Measurements from ENCODE around the gene PFDN2.

The PFDN2 gene

DNA sequence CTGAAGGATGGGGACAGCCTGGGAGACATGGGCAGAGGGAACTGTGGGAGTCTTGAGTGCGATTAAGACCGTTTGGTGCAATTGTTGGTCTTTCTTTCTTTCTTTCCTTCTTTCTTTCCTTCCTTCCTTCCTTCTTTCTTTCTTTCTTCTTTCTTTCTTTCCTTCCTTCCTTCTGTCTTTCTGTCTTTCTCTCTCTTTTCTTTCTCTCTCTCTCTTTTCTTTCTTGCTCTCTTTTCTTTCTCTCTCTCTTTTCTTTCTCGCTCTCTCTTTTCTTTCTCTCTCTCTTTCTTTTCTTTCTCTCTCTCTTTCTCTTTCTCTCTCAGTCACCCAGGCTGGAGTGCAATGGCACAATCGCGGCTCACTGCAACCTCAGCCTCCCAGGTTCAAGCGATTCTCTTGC lies 22.6 kb downstream of the PFDN2 start:
- H3K4ac ChIP-seq (ENCODE audit: low read depth in 1 of 2, low read length in 2 of 2) = no peak overlapping the region
- no peak overlapping the region for H3K27ac ChIP-seq (ENCODE audit: low read length, poor library complexity, severe bottlenecking)
- no peak overlapping the region for H3K4me2 ChIP-seq (ENCODE audit: low read length, poor library complexity, severe bottlenecking)
- H3K9ac ChIP-seq (ENCODE audit: low read length) = no peak overlapping the region
- peaks cover 3 to 8% of the 10 kb centered on the region in 2 experiments for H3K36me3 ChIP-seq (ENCODE audit: control insufficient read depth in 1 of 2, insufficient read depth in 2 of 2, low read depth in 1 of 2, low read length in 2 of 2)
- no peak overlapping the region for H3K14ac ChIP-seq (ENCODE audit: low read length in 2 of 2)
- no peak for DNase-seq
- no peak overlapping the region for H2BK15ac ChIP-seq (ENCODE audit: low read depth, poor library complexity, severe bottlenecking)
- H3K4me3 ChIP-seq (ENCODE audit: insufficient read depth in 1 of 2, low read depth in 1 of 2, low read length in 2 of 2) = no peak overlapping the region
- H4K8ac ChIP-seq (ENCODE audit: low read length) = no peak overlapping the region
- peaks cover 13% of the 10 kb centered on the region for H3K4me1 ChIP-seq (ENCODE audit: control insufficient read depth, insufficient read depth, low read depth, low read length)
- H3K23ac ChIP-seq (ENCODE audit: low read length in 2 of 2) = no peak overlapping the region
- no peak overlapping the region for H2AK5ac ChIP-seq (ENCODE audit: low read length, severe bottlenecking)
- no peaks in the 10 kb centered on the region for H3K79me1 ChIP-seq (replicated peaks; ENCODE audit: low read length, poor library complexity, severe bottlenecking)
- H4K91ac ChIP-seq (ENCODE audit: low read length) = no peak overlapping the region
- no peak overlapping the region for H3K18ac ChIP-seq (ENCODE audit: low read depth in 1 of 2, low read length in 2 of 2)
- no peak overlapping the region for H2AFZ ChIP-seq (ENCODE audit: low read depth, low read length)
- no peak overlapping the region for H2BK120ac ChIP-seq (ENCODE audit: low read depth, low read length)
- H3K27me3 ChIP-seq (ENCODE audit: control insufficient read depth in 1 of 2, insufficient read depth in 1 of 2, low read length in 2 of 2) = no peaks in the 10 kb centered on the region
- H3K9me3 ChIP-seq (ENCODE audit: control insufficient read depth, low read length) = no peaks in the 10 kb centered on the region
- no peak overlapping the region for H2BK5ac ChIP-seq (ENCODE audit: low read depth, low read length, poor library complexity, severe bottlenecking)
- H2BK12ac ChIP-seq (ENCODE audit: low read length in 2 of 2) = no peak overlapping the region
- WGBS = 92% methylated on average over 6 of the region's 6 CpGs

DNA sequence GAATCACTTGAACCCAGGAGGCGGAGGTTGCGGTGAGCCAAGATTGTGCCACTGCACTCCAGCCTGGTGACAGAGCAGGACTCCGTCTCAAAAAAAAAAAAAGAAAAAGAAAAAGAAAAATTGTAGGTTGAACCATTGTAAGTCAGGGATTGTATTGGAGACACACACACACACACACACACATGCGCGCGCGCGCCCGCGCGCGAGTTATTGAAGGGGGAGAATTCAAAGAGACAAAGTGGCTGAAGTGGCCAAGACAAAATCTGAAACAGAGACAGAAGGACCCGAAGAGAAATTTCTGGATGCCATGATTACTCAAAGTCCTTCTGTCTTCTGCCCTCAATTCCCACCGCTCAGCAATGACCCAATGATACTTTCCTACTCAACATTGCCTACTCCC lies 23.4 kb downstream of the PFDN2 start:
- H2BK15ac ChIP-seq (ENCODE audit: low read depth, poor library complexity, severe bottlenecking) = no peak overlapping the region
- H3K27ac ChIP-seq (ENCODE audit: low read length, poor library complexity, severe bottlenecking) = no peak overlapping the region
- peaks cover 0 to 2% of the 10 kb centered on the region in 2 experiments for H3K36me3 ChIP-seq (ENCODE audit: control insufficient read depth in 1 of 2, insufficient read depth in 2 of 2, low read depth in 1 of 2, low read length in 2 of 2)
- no peak for DNase-seq
- no peak overlapping the region for H3K9ac ChIP-seq (ENCODE audit: low read length)
- no peak overlapping the region for H2AFZ ChIP-seq (ENCODE audit: low read depth, low read length)
- no peaks in the 10 kb centered on the region for H3K27me3 ChIP-seq (ENCODE audit: control insufficient read depth in 1 of 2, insufficient read depth in 1 of 2, low read length in 2 of 2)
- no peak overlapping the region for H4K8ac ChIP-seq (ENCODE audit: low read length)
- no peak overlapping the region for H3K14ac ChIP-seq (ENCODE audit: low read length in 2 of 2)
- no peak overlapping the region for H4K91ac ChIP-seq (ENCODE audit: low read length)
- H3K18ac ChIP-seq (ENCODE audit: low read depth in 1 of 2, low read length in 2 of 2) = no peak overlapping the region
- no peaks in the 10 kb centered on the region for H3K79me1 ChIP-seq (replicated peaks; ENCODE audit: low read length, poor library complexity, severe bottlenecking)
- H2BK12ac ChIP-seq (ENCODE audit: low read length in 2 of 2) = no peak overlapping the region
- no peak overlapping the region for H3K23ac ChIP-seq (ENCODE audit: low read length in 2 of 2)
- H3K4me1 ChIP-seq (ENCODE audit: control insufficient read depth, insufficient read depth, low read depth, low read length) = peaks cover 13% of the 10 kb centered on the region
- H2BK5ac ChIP-seq (ENCODE audit: low read depth, low read length, poor library complexity, severe bottlenecking) = no peak overlapping the region
- H3K4me3 ChIP-seq (ENCODE audit: insufficient read depth in 1 of 2, low read depth in 1 of 2, low read length in 2 of 2) = no peak overlapping the region
- H3K9me3 ChIP-seq (ENCODE audit: control insufficient read depth, low read length) = no peaks in the 10 kb centered on the region
- WGBS = 95% methylated on average over 4 of the region's 14 CpGs
- no peak overlapping the region for H3K4ac ChIP-seq (ENCODE audit: low read depth in 1 of 2, low read length in 2 of 2)
- H2BK120ac ChIP-seq (ENCODE audit: low read depth, low read length) = no peak overlapping the region
- H3K4me2 ChIP-seq (ENCODE audit: low read length, poor library complexity, severe bottlenecking) = no peak overlapping the region
- no peak overlapping the region for H2AK5ac ChIP-seq (ENCODE audit: low read length, severe bottlenecking)

DNA sequence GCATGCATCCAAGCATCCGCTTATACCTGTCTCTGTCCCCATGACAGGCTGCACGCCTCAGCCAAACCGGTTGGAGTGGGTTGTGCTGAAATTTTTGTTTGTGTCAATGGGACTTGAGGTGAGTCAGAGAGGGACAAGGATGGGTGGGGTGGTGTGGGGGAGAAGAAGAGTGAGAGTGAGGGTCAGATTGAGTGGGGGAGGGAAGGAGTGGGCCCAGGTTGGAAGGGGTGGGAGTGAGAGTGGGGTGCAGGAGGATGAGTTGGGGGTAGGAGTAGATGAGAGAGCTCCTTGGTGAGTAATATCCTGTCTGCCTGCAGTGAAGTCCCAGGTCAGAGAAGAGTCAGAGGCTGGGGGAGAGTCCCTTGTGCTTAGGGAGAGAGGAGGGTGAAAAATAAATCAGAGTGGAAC lies 25.2 kb downstream of the PFDN2 start:
- 64% methylated on average over 3 of the region's 3 CpGs for WGBS

DNA sequence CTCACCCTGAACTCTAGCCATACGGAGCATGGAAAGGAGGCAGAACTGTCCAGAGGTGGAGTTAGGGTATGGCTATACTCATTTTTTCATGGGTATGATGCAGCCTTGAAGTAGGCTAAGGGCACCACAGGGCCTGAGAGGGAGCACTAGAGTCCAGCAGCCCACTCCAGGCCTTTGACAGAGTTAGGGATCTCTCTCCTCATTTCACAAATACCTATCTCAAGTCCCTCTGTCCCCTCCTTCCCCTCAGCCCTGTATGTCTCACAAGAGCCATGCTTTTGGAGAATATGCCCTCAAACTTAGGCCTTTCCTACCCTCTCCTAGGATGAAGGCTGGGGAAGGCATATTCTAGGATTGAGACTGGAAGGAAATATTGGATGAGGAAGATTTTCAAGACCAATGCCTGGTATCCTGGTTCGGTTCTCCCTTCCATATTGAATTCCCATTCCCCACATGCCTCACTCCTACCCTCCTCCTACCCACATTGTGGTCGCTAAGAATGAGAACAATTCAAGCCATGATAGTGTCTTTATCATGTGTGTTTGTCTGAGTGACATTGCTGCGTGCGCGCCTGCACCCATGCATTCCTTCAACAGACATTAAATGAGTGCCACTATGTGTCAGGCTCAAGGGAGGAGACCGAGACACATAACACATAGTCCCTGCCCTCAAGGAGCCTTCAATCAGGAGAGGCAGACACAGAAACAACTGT lies 25.9 kb downstream of the PFDN2 start:
- no peak overlapping the region for H3K4me2 ChIP-seq (ENCODE audit: low read length, poor library complexity, severe bottlenecking)
- H3K14ac ChIP-seq (ENCODE audit: low read length in 2 of 2) = peak overlapping the region in 1 of 2 experiments; percentile 58
- H3K4me1 ChIP-seq (ENCODE audit: control insufficient read depth, insufficient read depth, low read depth, low read length) = peaks cover 8% of the 10 kb centered on the region
- H2BK120ac ChIP-seq (ENCODE audit: low read depth, low read length) = no peak overlapping the region
- H3K9me3 ChIP-seq (ENCODE audit: control insufficient read depth, low read length) = no peaks in the 10 kb centered on the region
- H3K27ac ChIP-seq (ENCODE audit: low read length, poor library complexity, severe bottlenecking) = no peak overlapping the region
- H3K23ac ChIP-seq (ENCODE audit: low read length in 2 of 2) = no peak overlapping the region
- no peak overlapping the region for H2BK12ac ChIP-seq (ENCODE audit: low read length in 2 of 2)
- H3K27me3 ChIP-seq (ENCODE audit: control insufficient read depth in 1 of 2, insufficient read depth in 1 of 2, low read length in 2 of 2) = no peaks in the 10 kb centered on the region
- H3K4me3 ChIP-seq (ENCODE audit: insufficient read depth in 1 of 2, low read depth in 1 of 2, low read length in 2 of 2) = no peak overlapping the region
- no peak overlapping the region for H2BK15ac ChIP-seq (ENCODE audit: low read depth, poor library complexity, severe bottlenecking)
- H2AK5ac ChIP-seq (ENCODE audit: low read length, severe bottlenecking) = no peak overlapping the region
- WGBS = 97% methylated on average over 5 of the region's 7 CpGs
- no peaks in the 10 kb centered on the region for H3K79me1 ChIP-seq (replicated peaks; ENCODE audit: low read length, poor library complexity, severe bottlenecking)
- no peak overlapping the region for H3K9ac ChIP-seq (ENCODE audit: low read length)
- H2AFZ ChIP-seq (ENCODE audit: low read depth, low read length) = no peak overlapping the region
- no peaks in the 10 kb centered on the region for H3K36me3 ChIP-seq (ENCODE audit: control insufficient read depth in 1 of 2, insufficient read depth in 2 of 2, low read depth in 1 of 2, low read length in 2 of 2)
- H3K4ac ChIP-seq (ENCODE audit: low read depth in 1 of 2, low read length in 2 of 2) = no peak overlapping the region
- DNase-seq = no peak
- H4K91ac ChIP-seq (ENCODE audit: low read length) = peak overlapping the region; percentile 21
- H3K18ac ChIP-seq (ENCODE audit: low read depth in 1 of 2, low read length in 2 of 2) = no peak overlapping the region
- H2BK5ac ChIP-seq (ENCODE audit: low read depth, low read length, poor library complexity, severe bottlenecking) = no peak overlapping the region
- no peak overlapping the region for H4K8ac ChIP-seq (ENCODE audit: low read length)

More for the DNA sequence above, 25.2 kb downstream of the PFDN2 start:
- Histone ChIP-seq H3K4me2 (ENCODE audit: low read length, poor library complexity, severe bottlenecking) (no peak overlapping the region), H3K14ac (ENCODE audit: low read length in 2 of 2) (no peak overlapping the region), H3K27me3 (ENCODE audit: control insufficient read depth in 1 of 2, insufficient read depth in 1 of 2, low read length in 2 of 2) (no peaks in the 10 kb centered on the region), H2AFZ (ENCODE audit: low read depth, low read length) (no peak overlapping the region), H2AK5ac (ENCODE audit: low read length, severe bottlenecking) (no peak overlapping the region), H3K36me3 (ENCODE audit: control insufficient read depth in 1 of 2, insufficient read depth in 2 of 2, low read depth in 1 of 2, low read length in 2 of 2) (no peaks in the 10 kb centered on the region), H2BK5ac (ENCODE audit: low read depth, low read length, poor library complexity, severe bottlenecking) (no peak overlapping the region), H3K79me1 (replicated peaks; ENCODE audit: low read length, poor library complexity, severe bottlenecking) (no peaks in the 10 kb centered on the region), H3K23ac (ENCODE audit: low read length in 2 of 2) (no peak overlapping the region), H2BK120ac (ENCODE audit: low read depth, low read length) (no peak overlapping the region), H3K4me1 (ENCODE audit: control insufficient read depth, insufficient read depth, low read depth, low read length) (peaks cover 8% of the 10 kb centered on the region), H4K91ac (ENCODE audit: low read length) (peak overlapping the region; percentile 21), H3K4me3 (ENCODE audit: insufficient read depth in 1 of 2, low read depth in 1 of 2, low read length in 2 of 2) (no peak overlapping the region), H4K8ac (ENCODE audit: low read length) (no peak overlapping the region), H2BK15ac (ENCODE audit: low read depth, poor library complexity, severe bottlenecking) (no peak overlapping the region), H3K4ac (ENCODE audit: low read depth in 1 of 2, low read length in 2 of 2) (no peak overlapping the region), H3K9me3 (ENCODE audit: control insufficient read depth, low read length) (no peaks in the 10 kb centered on the region), H2BK12ac (ENCODE audit: low read length in 2 of 2) (no peak overlapping the region), H3K9ac (ENCODE audit: low read length) (no peak overlapping the region), H3K18ac (ENCODE audit: low read depth in 1 of 2, low read length in 2 of 2) (no peak overlapping the region), H3K27ac (ENCODE audit: low read length, poor library complexity, severe bottlenecking) (no peak overlapping the region)
- no peak for DNase-seq

Data from mesenchymal stem cell (in vitro differentiated cells and primary cell).